ENCODE measurements around the gene TMEM198.

DNA sequence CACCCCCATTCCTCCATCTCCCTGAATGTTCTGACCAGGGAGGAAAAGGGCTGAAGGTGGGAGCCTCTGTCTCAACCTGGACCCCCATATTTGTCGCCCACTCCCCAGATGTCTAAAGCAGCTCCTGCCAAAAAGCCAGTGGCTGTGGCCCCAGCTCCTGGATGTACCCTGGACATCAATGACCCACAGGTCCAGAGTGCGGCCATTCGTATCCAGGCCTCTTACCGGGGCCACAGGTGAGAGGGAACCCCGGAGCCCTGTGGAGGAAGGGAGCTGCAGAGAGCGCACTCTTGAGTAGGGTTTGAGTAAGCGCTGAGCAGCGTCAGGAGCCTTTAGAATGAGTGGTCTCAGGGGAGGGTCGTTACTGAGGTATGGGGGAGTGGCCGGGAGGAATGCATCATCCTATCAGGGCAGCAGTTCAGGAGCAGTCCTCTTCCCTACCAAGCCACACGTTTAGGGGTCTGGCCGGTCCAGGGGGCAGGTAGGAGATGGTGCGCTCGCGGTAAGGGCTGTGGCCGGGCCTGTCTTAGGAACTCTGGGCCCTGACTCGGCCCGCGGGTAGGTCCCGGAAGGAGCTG, 47.5 kb upstream of the TMEM198 start:
- TF ChIP-seq, protein P1, sequence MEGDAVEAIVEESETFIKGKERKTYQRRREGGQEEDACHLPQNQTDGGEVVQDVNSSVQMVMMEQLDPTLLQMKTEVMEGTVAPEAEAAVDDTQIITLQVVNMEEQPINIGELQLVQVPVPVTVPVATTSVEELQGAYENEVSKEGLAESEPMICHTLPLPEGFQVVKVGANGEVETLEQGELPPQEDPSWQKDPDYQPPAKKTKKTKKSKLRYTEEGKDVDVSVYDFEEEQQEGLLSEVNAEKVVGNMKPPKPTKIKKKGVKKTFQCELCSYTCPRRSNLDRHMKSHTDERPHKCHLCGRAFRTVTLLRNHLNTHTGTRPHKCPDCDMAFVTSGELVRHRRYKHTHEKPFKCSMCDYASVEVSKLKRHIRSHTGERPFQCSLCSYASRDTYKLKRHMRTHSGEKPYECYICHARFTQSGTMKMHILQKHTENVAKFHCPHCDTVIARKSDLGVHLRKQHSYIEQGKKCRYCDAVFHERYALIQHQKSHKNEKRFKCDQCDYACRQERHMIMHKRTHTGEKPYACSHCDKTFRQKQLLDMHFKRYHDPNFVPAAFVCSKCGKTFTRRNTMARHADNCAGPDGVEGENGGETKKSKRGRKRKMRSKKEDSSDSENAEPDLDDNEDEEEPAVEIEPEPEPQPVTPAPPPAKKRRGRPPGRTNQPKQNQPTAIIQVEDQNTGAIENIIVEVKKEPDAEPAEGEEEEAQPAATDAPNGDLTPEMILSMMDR (IDR thresholded peaks at IDR 0.05) = no peak
- no peak for TF ChIP-seq ZFX (IDR thresholded peaks at IDR 0.05; ENCODE audit: borderline replicate concordance)
